CD4-positive, CD25-positive, alpha-beta regulatory T cell (primary cell): ENCODE results near the gene SMIM3. TPM values are rescaled to one million over a fixed set of nuclear protein-coding genes. Genes with fewer than 3 reads are reported as not detected.

ENCODE experiments used
- ATAC-seq, 2 donors: fragments of 150-1000 bp; cut with Tn5 transposase; one replicate each; pipeline ENCODE4 v1.10.0; 2021; ENCODE audit warnings: low read depth in 2 of 2, moderate number of reproducible peaks in 2 of 2, moderate library complexity in 1 of 2
- DNase-seq, 3 donors: peaks; one replicate each; pipeline versions ENCODE4 v3.0.0 to v3.0.0-alpha.2; 2012 to 2022; ENCODE audit warnings: mixed read lengths in 1 of 3
- H3K27ac ChIP-seq: one replicate; pipeline ENCODE4 v1.7.0; 2013; ENCODE audit warnings: mild to moderate bottlenecking, low read length; ENCODE audit not compliant: insufficient read depth, poor library complexity, severe bottlenecking
- H3K27me3 ChIP-seq: one replicate; pipeline ENCODE4 v1.7.0; 2013; ENCODE audit warnings: low read length; ENCODE audit not compliant: control insufficient read depth, insufficient read depth
- H3K36me3 ChIP-seq: one replicate; pipeline ENCODE4 v1.7.0; 2013; ENCODE audit warnings: mild to moderate bottlenecking, low read length, moderate library complexity; ENCODE audit not compliant: control insufficient read depth, insufficient read depth
- H3K4me1 ChIP-seq: 2 replicates; pipeline ENCODE4 v1.7.0; 2013; ENCODE audit warnings: mild to moderate bottlenecking, low read length; ENCODE audit not compliant: insufficient read depth, control insufficient read depth, poor library complexity, severe bottlenecking
- H3K4me3 ChIP-seq: one replicate; pipeline ENCODE4 v1.7.0; 2013; ENCODE audit warnings: low read depth, mild to moderate bottlenecking, low read length, moderate library complexity
- H3K9me3 ChIP-seq, 2 experiments: 1 replicate in 1 of 2; 2 replicates in 1 of 2; pipeline ENCODE4 v1.7.0; 2013; ENCODE audit warnings: low read length in 2 of 2, mild to moderate bottlenecking in 1 of 2, moderate library complexity in 1 of 2; ENCODE audit not compliant: control insufficient read depth in 2 of 2
- H3K27ac Mint-ChIP-seq, 3 donors: one replicate each; pipeline ENCODE4 v1.8.0; 2020 to 2022; ENCODE audit warnings: mild to moderate bottlenecking in 3 of 3, mixed read lengths in 3 of 3, moderate library complexity in 2 of 3
- H3K27me3 Mint-ChIP-seq: one replicate; pipeline ENCODE4 v1.8.0; 2022; ENCODE audit warnings: mild to moderate bottlenecking, mixed read lengths
- H3K36me3 Mint-ChIP-seq: one replicate; pipeline ENCODE4 v1.8.0; 2020; ENCODE audit warnings: mixed read lengths
- H3K4me1 Mint-ChIP-seq, 4 donors: one replicate each; pipeline ENCODE4 v1.8.0; 2020 to 2022; ENCODE audit warnings: mixed read lengths in 4 of 4, mild to moderate bottlenecking in 1 of 4
- H3K4me3 Mint-ChIP-seq, 4 donors: one replicate each; pipeline ENCODE4 v1.8.0; 2020 to 2022; ENCODE audit warnings: mild to moderate bottlenecking in 4 of 4, mixed read lengths in 4 of 4, moderate library complexity in 3 of 4
- H3K9me3 Mint-ChIP-seq, 7 donors: one replicate each; pipeline ENCODE4 v1.8.0; 2020 to 2022; ENCODE audit warnings: mixed read lengths in 7 of 7, mild to moderate bottlenecking in 3 of 7, moderate library complexity in 2 of 7
- polyA plus RNA-seq, 4 donors: library from polyadenylated mRNA; unstranded; fragments of 300-500 nt; fragmentation: Illumina TruSeq; gene quantifications; one replicate each; pipeline ENCODE4 v1.2.3, GENCODE V29; 2021
- total RNA-seq: library from RNA; stranded (reverse); gene quantifications from one replicate; pipeline ENCODE4 v1.2.3, GENCODE V29; 2022

The SMIM3 gene
- total and polyA plus RNA-seq, 5 donors from 2014 or later, result 3.7 to 12.2 (median 5.5) TPM

DNA sequence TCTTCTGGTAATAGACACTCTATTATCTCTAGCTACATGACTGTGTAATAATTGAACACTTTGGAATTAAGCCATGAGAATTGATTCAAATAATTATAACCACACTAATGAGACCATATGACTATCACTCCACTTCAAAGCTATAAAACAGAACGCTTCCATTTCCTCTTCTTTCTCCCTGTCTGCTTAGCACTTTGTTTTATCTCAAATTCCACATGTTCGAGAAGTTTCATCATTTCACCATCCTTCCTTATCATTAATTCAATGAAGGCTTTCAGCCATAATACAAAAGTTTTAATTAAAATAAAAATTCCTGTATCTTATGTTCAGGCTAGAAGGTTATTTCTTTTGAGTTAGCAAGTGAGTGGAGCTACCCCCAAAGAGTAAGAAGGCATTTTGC, 12.3 kb upstream of the SMIM3 start:
- no peaks in the 10 kb centered on the region for H3K9me3 ChIP-seq
- Mint-ChIP-seq H3K36me3 (no peaks in the 10 kb centered on the region), H3K9me3 (peaks cover 0 to 2% (median 0%) of the 10 kb centered on the region in 7 donors), H3K4me3 (no peak overlapping the region), H3K4me1 (no peaks in the 10 kb centered on the region), H3K27me3 (peaks cover 16% of the 10 kb centered on the region), H3K27ac (no peak overlapping the region)
- H3K27ac ChIP-seq, result no peak overlapping the region
- no peaks in the 10 kb centered on the region for H3K36me3 ChIP-seq
- ATAC-seq (no peak), DNase-seq (no peak)
- no peaks in the 10 kb centered on the region for H3K4me1 ChIP-seq
- no peaks in the 10 kb centered on the region for H3K27me3 ChIP-seq
- no peak overlapping the region for H3K4me3 ChIP-seq

DNA sequence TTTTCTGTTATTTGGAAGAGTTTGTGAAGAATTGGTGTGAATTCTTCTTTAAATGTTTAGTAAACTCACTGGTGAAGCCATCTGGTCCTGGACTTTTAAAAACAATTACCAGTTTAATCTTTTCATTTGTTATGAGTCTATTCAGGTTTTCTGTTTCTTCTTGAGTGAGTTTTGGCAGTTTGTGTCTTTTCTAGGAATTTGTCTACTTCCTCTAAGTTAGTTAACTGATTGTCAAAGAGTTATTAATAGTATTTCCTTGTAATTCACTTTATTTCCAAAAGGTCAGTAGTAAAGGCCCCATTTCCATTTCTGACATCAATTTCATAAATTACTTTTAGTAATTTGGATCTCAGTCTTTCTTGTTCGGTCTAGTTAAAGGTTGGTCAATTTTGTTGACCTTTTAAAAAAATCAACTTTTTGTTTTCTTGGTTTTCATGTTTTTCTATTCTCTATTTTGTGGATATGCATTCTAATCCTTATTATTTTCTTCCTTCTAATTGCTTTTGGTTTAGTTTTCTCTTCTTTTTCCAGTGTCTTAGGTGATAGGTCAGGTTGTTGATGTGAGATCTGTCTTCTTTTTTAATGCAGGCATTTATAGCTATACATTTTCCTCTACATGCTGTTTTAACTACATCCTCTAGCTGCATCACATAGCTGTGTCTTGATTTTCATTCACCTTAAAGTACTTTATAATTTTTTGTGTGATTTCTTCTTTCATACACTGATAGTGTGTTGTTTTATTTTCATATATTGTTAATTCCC, 7.3 kb upstream of the SMIM3 start:
- H3K27me3 Mint-ChIP-seq, result peaks cover 22% of the 10 kb centered on the region
- no peaks in the 10 kb centered on the region for H3K9me3 ChIP-seq
- no peaks in the 10 kb centered on the region for H3K36me3 Mint-ChIP-seq
- H3K27ac Mint-ChIP-seq, result no peak overlapping the region
- ATAC-seq (no peak), DNase-seq (peak in 1 of 3 donors; percentile 61)
- no peak overlapping the region for H3K4me3 Mint-ChIP-seq
- no peaks in the 10 kb centered on the region for H3K4me1 ChIP-seq
- peaks cover 6% of the 10 kb centered on the region for H3K27me3 ChIP-seq
- no peak overlapping the region for H3K27ac ChIP-seq
- H3K9me3 Mint-ChIP-seq, result peaks cover 0 to 5% (median 2%) of the 10 kb centered on the region in 7 donors
- no peaks in the 10 kb centered on the region for H3K36me3 ChIP-seq
- peaks cover 0 to 5% (median 0%) of the 10 kb centered on the region in 4 donors for H3K4me1 Mint-ChIP-seq
- H3K4me3 ChIP-seq, result no peak overlapping the region

DNA sequence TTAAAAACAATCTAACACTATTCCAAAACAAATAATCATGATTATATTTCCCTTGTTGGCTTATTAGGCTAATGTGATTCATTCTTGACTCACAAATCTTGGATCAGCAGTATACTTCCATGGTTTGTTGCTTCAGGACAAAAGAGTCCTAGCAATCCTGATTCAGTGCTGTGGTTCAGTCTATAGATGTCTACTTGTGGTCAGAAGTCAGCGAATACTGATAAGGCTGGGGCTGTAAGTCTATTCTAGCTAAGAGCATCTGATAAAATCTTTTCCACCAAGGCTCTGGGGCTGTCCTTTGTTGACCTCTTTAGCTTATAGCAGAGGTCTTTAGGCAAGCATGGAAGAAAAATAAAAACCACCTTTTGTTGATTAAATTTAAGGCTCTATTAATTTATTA, 4.4 kb upstream of the SMIM3 start:
- H3K27ac Mint-ChIP-seq, result no peak overlapping the region
- Histone ChIP-seq H3K36me3 (no peaks in the 10 kb centered on the region), H3K27me3 (peaks cover 6% of the 10 kb centered on the region), H3K9me3 (no peaks in the 10 kb centered on the region), H3K4me3 (no peak overlapping the region), H3K27ac (no peak overlapping the region), H3K4me1 (peaks cover 8% of the 10 kb centered on the region)
- no peak overlapping the region for H3K4me3 Mint-ChIP-seq
- peaks cover 27% of the 10 kb centered on the region for H3K27me3 Mint-ChIP-seq
- no peaks in the 10 kb centered on the region for H3K36me3 Mint-ChIP-seq
- peaks cover 0 to 4% (median 0%) of the 10 kb centered on the region in 7 donors for H3K9me3 Mint-ChIP-seq
- ATAC-seq (no peak), DNase-seq (no peak)
- H3K4me1 Mint-ChIP-seq, result peaks cover 0 to 12% (median 6%) of the 10 kb centered on the region in 4 donors

DNA sequence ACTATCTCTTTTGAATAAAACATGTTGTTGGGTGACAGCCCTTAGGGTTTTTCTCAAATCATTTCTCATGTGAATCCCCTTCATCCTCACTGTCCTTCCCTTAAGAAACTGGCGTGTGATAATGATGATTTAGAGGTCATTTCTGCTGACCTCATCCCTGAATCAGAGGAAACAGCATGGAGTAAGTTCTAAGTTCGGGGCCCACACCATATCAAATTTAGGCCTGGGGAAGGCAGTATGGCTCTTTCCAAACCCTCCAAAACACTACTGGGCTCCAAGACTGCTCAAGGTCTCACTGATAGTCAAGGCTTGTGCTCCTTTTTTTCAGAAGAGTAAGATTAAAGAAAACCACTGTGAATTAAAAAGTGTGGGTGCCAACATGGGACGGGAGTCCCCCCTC, 872 bp upstream of the SMIM3 start:
- peaks cover 17% of the 10 kb centered on the region for H3K27me3 Mint-ChIP-seq
- Histone ChIP-seq H3K4me1 (peaks cover 18% of the 10 kb centered on the region), H3K27ac (no peak overlapping the region), H3K27me3 (peaks cover 6% of the 10 kb centered on the region), H3K36me3 (no peaks in the 10 kb centered on the region), H3K4me3 (no peak overlapping the region), H3K9me3 (no peaks in the 10 kb centered on the region)
- no peaks in the 10 kb centered on the region for H3K36me3 Mint-ChIP-seq
- peak overlapping the region; percentile 75 to 97 (median 94) for H3K4me3 Mint-ChIP-seq
- peaks cover 7 to 46% (median 18%) of the 10 kb centered on the region in 4 donors for H3K4me1 Mint-ChIP-seq
- no peak for ATAC-seq
- H3K27ac Mint-ChIP-seq, result peak overlapping the region in 2 of 3 donors; percentile 82 to 84
- no peak for DNase-seq
- no peaks in the 10 kb centered on the region for H3K9me3 Mint-ChIP-seq

DNA sequence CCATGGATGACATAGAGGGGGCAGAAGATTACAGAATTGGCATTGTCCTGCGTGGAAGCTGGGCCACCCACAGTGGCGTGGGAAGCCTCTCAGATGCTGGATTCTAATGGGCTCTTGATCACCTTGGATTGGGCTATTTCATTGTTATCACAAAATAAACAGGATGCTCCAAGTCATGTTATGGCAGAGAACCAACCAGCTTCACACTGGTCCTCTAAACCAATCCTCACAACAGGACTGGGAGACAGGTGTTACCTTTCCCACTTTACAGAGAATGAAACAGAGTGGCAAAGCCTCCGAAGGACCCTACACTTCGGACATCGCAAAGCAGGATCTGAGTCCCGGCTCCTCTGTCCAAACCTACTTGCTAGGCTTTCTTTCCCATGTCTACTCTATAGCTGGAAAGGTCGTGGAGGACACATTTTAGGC, 455 bp upstream of the SMIM3 start:
- peaks cover 22% of the 10 kb centered on the region for H3K4me1 ChIP-seq
- H3K27me3 ChIP-seq, result peaks cover 6% of the 10 kb centered on the region
- Mint-ChIP-seq H3K9me3 (no peaks in the 10 kb centered on the region), H3K4me3 (peak overlapping the region; percentile 75 to 97 (median 94)), H3K4me1 (peaks cover 12 to 51% (median 21%) of the 10 kb centered on the region in 4 donors), H3K36me3 (no peaks in the 10 kb centered on the region), H3K27ac (peak overlapping the region in 2 of 3 donors; percentile 82 to 84), H3K27me3 (peaks cover 17% of the 10 kb centered on the region)
- peak overlapping the region; percentile 52 for H3K27ac ChIP-seq
- peak overlapping the region; percentile 80 for H3K4me3 ChIP-seq
- H3K9me3 ChIP-seq, result no peaks in the 10 kb centered on the region
- no peaks in the 10 kb centered on the region for H3K36me3 ChIP-seq
- DNase-seq (no peak), ATAC-seq (no peak)

DNA sequence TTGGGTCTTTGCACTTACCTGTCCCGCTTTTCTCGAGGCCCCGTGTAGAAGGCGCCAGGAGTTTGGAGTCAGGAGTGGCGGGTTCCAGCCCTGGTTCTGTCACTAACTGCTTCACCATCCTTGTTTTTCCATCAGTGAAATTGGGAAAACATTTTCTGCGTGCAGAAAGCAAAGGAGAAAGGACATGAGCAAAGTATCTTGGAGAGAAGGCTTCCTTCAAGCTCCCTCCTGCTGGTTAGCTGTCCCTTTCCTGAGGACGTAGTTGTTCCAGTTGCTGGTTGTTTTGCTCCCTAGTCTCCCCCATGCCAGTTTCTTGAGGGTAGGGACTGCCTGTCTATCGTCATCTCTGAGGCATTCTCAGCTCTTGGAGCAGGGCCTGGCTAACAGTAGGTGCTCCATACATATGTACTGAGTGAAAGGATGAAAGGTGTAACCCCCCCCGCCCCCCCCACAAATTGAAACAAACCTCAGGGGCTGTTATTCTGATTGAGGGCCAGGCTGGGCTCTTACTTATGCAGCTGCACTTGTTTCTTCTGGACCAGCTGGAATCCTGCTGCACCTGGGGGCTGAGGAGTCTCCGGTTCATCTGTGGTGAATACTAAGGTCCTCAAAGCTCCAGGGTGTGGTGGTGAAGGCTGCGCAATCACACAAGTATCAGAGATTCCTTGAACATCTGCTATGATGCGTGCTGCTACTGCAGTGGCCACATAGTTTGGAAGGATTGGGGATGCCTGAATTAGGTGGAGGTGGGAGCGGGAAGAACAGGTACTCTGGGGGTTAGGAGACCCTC, 1.0 kb downstream of the SMIM3 start:
- Mint-ChIP-seq H3K9me3 (no peaks in the 10 kb centered on the region), H3K36me3 (no peaks in the 10 kb centered on the region), H3K4me3 (peak overlapping the region; percentile 93 to 97 (median 96)), H3K4me1 (peaks cover 22 to 66% (median 33%) of the 10 kb centered on the region in 4 donors), H3K27ac (peak overlapping the region; percentile 67 to 95 (median 91)), H3K27me3 (peaks cover 17% of the 10 kb centered on the region)
- Histone ChIP-seq H3K27ac (no peak overlapping the region), H3K4me3 (peak overlapping the region; percentile 37), H3K9me3 (no peaks in the 10 kb centered on the region), H3K27me3 (no peaks in the 10 kb centered on the region), H3K36me3 (no peaks in the 10 kb centered on the region), H3K4me1 (peaks cover 36% of the 10 kb centered on the region)
- DNase-seq (no peak), ATAC-seq (no peak)

DNA sequence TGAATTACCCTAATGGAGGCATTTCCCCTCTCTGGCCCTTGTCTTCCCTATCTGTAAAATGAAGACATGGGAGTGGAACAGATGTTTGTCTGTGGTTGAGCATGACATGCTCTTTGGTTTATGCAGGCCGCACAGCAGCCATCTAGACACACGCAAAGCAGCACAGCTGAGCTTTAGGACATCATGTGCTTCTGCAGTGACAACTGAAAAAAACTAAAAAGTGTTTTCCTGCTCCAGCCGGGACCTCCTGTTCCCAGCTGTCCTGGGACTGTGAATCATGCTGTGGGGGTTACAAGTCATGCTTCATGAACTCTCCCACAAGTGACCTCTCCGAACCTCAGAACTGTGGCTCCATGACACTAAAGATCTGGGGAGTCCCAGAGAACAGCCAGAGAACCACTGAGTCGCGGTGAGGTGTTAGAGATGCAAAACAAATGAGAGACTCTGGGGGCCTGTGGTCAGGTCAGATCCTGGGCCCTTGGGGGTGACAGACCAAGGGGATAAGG, 1.7 kb downstream of the SMIM3 start:
- Histone ChIP-seq H3K27me3 (no peaks in the 10 kb centered on the region), H3K36me3 (no peaks in the 10 kb centered on the region), H3K4me1 (peaks cover 39% of the 10 kb centered on the region), H3K27ac (no peak overlapping the region), H3K4me3 (no peak overlapping the region), H3K9me3 (no peaks in the 10 kb centered on the region)
- Mint-ChIP-seq H3K27me3 (peaks cover 17% of the 10 kb centered on the region), H3K27ac (peak overlapping the region in 2 of 3 donors; percentile 65 to 91), H3K36me3 (no peaks in the 10 kb centered on the region), H3K4me3 (peak overlapping the region; percentile 4 to 73 (median 70)), H3K9me3 (no peaks in the 10 kb centered on the region), H3K4me1 (peaks cover 26 to 70% (median 35%) of the 10 kb centered on the region in 4 donors)
- peak in 1 of 3 donors; percentile 24 for DNase-seq
- ATAC-seq, result no peak
